GM15510 (cell line): Measurements from ENCODE around the gene TSNAX.

Source experiments
- POLR2A ChIP-seq: IDR thresholded peaks from 3 replicates; pipeline ENCODE4 v1.6.1; 2011; ENCODE audit warnings: borderline replicate concordance; ENCODE audit not compliant: insufficient read length; ENCODE audit errors: extremely low read depth

TSNAX gene

DNA sequence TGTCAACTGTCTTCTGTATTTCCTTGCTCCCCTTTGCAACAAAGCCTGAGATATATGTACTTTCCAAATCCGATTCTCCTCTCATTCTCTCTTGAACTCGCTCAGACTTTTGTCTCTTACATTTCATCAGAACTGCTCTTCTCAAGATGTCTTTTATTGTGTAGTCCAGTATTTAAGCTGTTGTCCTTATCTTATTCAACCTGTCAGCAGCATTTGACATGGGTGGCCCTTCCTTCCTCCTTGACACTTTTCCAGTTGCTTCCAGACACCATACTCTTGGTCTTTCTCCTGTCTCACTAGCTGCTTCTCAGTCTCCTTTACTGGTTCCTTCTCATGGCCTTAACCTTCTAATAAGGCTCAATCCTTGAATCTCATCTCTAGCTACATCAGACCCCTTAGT is 47.0 kb downstream of the TSNAX start:
- no peak for TF ChIP-seq POLR2A

DNA sequence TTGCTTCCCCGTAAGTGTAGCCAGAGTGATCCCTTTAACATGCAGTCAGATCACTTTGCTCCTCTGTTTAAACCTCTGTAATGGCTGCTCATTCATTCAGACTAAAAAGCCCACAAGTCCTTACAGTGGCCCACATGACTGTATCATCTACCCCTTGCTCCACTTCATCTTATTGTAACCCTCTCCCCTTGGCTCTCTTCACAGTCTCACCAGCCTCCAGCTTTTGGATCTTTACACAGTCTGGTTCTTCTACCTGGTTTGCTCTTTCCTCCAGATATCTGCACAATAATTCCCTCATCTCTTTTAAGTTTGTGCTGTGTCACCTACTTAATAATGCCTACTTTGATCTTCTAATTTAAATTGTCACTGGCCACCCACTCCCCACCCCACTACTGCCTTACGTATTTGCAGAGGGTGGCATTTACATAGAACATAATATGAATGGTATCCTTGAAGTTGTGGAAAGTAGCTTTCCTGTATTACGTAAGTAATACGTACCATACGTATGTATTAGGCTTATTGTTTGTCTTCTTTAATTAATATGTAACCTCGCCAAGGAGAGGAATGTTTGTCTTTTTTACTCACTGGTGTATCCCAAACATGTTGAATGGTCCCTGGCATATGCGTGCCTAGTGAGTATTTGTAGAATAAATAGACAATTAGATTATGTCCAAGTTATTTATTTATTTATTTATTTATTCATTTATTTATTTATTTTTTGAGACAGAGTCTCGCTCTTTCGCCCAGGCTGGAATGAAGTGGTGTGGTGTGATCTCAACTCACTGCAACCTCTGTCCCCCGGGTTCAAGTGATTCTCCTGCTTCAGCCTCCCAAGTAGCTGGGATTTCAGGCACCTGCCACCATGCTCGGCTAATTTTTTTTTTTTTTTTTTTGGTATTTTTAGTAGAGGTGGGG is 48.6 kb downstream of the TSNAX start:
- no peak for TF ChIP-seq POLR2A

GRCh38 chr1:231580874-231581273 is 52.4 kb downstream of the TSNAX start:
- TF ChIP-seq POLR2A: no peak

- TF ChIP-seq POLR2A: no peak
Measured at GRCh38 chr1:231581859-231582258, 53.4 kb downstream of the TSNAX start.

GRCh38 chr1:231583376-231583775 is 54.9 kb downstream of the TSNAX start:
- no peak for TF ChIP-seq POLR2A

GRCh38 chr1:231584117-231584516 is 55.6 kb downstream of the TSNAX start:
- TF ChIP-seq POLR2A: no peak

- no peak for TF ChIP-seq POLR2A
Measured at GRCh38 chr1:231584921-231585320, 56.5 kb downstream of the TSNAX start.

GRCh38 chr1:231590453-231591198 is 62.2 kb downstream of the TSNAX start:
- TF ChIP-seq POLR2A: no peak

GRCh38 chr1:231591466-231591865 is 63.0 kb downstream of the TSNAX start:
- TF ChIP-seq POLR2A: no peak

- no peak for TF ChIP-seq POLR2A
Measured at GRCh38 chr1:231592809-231593208, 64.3 kb downstream of the TSNAX start.

DNA sequence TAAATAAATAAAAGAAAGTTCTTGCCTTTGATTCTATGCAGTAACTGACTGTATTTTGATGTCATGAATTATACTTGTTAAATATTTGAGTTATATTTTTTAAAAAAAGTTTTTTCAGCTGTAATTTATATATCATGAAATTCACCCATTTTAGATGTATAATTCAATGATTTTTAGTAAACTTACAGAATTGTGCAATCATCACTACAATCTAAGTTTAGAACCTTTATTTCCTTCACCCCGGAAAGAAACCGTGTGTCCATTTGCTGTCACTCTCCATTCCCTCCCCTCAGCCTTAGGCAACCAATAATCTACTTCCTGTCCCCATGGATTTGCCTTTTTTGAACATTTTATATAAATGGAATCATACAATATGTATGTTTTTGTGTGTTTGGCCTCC is 65.7 kb downstream of the TSNAX start:
- no peak for TF ChIP-seq POLR2A

DNA sequence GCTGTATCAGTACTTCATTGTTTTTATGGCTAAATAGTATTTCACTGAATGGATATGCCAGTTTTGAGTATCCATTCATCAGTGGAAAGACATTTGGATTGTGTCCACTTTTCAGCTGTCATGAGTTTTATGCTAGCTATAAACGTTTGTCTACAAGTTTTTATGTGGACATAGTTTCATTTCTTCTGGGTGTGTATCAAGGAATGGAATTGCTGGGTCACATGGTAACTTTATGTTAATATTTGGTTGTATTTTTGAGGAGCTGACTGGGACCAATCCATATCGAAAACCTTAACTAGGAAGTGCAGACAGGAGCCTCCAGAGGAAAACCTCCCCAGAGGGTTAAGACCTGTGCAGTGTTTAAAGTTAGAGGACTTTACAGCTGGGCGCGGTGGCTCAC is 66.3 kb downstream of the TSNAX start:
- no peak for TF ChIP-seq POLR2A

DNA sequence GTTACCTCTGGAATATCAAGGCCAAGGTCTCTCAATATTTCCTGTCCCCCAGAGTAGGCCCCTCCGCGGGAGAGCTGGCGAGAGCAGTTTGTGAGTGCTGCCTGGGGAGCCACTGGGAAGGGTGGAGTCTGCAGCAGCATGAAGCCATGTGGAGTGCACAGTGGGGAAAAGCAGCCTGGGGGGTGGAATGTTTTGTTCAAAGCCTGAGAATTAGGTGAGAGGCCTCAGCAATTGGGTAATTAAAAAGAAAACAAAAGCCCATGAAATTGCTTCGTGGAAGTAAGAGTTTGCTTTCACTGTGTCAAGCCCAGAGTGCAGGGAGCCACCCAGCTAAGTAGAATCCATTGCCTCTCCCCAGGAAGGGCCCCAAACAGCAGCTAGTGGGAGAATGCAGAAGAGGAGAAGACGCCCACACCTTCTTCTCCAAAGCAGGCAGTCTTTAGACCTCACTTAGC is 67.9 kb downstream of the TSNAX start:
- no peak for TF ChIP-seq POLR2A

DNA sequence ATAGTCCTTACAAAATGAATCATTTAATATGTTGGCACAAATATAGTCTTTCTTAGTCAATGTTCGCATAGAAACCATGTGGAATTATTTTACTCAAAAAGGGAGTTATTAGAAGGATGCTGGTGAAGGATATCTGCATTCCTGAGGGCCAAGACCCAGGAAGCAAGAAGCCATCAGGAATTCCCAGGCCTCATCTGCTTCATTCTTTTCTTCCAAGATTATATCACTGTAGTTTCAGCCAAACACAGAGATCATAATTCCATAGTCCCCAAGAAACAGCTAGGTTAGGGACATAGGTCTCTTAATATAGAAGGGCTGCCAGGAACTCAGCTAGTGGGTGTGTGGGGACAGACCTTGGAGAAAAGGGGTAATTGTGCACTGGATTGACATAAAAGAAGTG is 69.5 kb downstream of the TSNAX start:
- no peak for TF ChIP-seq POLR2A

DNA sequence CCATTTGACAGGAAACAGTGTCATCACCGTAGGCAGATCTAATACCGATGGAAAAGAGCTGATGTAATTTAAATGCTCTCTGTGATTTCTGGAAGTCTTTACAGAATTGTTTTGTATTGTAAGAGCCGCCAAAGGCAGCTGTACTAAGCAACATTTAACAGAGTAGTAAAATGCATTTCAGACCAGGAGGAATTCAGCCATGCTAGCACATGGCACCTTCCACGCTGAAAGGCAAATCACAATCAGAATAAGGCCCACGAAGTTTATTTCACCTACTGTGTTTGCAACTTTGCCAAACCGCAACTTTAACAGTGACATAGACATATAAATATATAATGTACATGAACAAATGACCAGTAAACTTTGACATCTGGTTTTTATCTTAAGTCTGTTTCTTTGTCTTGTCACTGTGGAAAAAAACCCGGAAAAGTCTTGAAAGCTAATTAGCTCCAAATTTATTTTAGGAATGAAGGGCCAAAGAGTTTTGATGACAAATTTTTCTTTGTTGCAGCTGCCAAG is 72.0 kb downstream of the TSNAX start:
- TF ChIP-seq POLR2A: no peak

DNA sequence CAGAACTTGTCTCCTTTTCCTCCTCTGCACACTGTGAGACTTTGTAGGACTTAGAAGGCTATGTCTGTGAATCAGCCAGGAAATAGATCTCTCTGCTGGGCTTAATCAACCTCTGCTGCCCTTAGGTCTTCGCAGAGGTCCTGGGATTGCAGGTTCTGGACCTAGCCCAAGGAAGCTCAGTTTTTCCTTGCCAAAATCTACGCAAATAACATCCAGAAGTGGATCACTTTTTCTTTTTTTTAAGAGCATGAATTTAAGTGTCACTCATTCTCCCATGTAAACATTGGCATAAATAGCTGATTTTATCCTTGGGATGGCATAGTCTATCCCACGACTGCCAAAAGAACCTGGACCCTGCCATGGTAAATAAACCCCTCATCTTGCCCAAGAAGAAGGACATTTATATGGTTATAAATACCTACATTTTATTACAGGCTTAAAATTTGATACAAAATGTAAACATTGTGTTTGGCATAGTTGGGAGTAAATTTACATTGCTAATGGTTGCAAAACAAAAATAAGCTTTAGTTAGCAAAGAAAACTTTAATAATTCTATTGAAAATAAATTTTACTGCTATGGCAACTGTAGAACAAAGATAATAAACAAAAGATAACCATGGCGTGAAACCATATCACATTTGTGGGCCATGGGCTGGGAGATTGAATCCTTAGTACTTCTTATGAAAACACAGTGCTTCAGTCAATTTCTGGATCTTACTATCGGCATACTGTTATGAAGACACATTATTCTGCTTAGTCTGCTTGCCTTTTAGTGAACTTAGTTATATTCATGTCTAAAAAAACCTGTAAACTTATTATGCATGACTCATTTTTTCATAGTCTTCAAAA is 73.6 kb downstream of the TSNAX start:
- no peak for TF ChIP-seq POLR2A

DNA sequence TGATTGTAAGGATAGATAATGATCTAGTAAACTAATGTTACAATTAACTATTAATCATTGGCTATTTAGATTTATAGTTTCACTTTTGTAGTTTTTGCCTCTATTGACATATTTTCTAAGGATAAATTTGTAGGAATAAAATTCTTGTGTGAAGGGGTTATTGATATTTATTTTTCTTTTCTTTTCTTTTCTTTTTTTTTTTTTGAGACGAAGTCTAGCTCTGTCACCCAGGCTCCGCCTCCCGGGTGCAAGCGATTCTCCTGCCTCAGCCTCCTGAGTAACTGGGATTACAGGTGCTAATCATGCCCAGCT is 74.2 kb downstream of the TSNAX start:
- TF ChIP-seq POLR2A: no peak
